Measurements from ENCODE around the gene CGREF1. TPM values are rescaled to one million over a fixed set of nuclear protein-coding genes. Genes with fewer than 3 reads are reported as not detected.

CGREF1 gene
- total RNA-seq, 1 experiment from 2014 or later = 18.7 TPM

DNA sequence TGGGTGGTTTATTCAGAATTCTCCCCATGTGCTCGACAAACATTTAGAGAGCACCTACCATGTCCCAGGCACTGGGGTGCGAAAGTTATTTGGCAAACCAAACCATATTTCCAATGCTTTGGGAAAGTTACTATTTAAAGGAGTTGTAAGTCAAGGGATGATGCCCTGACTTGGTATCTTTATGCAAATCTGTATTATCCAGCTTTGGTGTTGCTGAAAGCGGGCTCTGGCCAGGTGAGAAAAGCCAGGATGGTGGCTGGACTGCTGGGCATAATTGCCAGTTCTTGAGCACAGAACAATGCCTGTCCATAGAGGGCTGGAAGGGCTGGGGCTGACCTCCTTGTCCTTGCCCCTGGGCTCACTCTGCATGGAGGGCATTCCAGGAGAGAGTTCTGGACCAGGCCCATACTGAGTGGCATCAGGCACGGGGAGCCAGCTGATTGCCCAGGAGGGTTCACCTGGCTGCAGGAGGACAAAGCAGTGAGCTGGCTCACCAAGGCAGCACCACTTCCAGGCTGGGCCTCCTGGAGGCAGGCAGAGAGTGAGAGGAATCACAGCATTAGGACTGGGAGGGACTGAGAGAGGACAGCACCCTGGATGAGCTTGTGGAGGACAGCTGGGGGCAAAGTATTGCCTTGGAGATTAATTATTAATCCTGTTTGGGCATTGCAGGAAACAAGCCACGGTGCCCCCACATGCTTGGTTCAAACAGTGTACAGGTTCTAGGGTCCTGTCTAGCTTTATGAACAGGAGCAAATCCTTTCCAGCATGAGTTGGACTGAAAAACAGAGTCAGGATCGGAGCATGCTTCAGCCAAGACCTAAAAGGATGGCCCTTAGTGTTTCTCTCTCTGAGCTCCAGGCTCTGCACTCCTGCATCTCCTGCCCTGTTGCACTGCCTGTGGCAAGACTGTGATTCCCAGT lies 25.2 kb downstream of the CGREF1 start:
- Histone ChIP-seq H3K79me2 (ENCODE audit: low read length) (no peaks in the 10 kb centered on the region), H3K9me3 (ENCODE audit: low read length) (no peaks in the 10 kb centered on the region), H3K4me3 (ENCODE audit: low read length) (no peak overlapping the region), H3K36me3 (ENCODE audit: low read depth, low read length) (no peaks in the 10 kb centered on the region), H3K27me3 (ENCODE audit: low read length) (no peaks in the 10 kb centered on the region), H4K20me1 (ENCODE audit: low read length) (no peaks in the 10 kb centered on the region), H3K4me1 (ENCODE audit: insufficient read depth, low read length) (no peaks in the 10 kb centered on the region), H3K27ac (ENCODE audit: low read length) (no peak overlapping the region), H2AFZ (ENCODE audit: low read length) (no peak overlapping the region), H3K9me2 (replicated peaks; ENCODE audit: low read length) (no peaks in the 10 kb centered on the region), H3F3A (ENCODE audit: low read length, unreplicated experiment) (no peaks in the 10 kb centered on the region), H3K9ac (ENCODE audit: low read length) (no peak overlapping the region), H3K4me2 (ENCODE audit: low read length) (no peak overlapping the region)
- DNase-seq = no peak
- CTCF ChIA-PET = no interaction called here
- TF ChIP-seq EZH2 (IDR thresholded peaks at IDR 0.05; ENCODE audit: low read length, unreplicated experiment) (no peak), EZH2phosphoT487 (IDR thresholded peaks at IDR 0.05; ENCODE audit: borderline replicate concordance, low read length) (no peak)
- TF ChIP-seq, protein P1, sequence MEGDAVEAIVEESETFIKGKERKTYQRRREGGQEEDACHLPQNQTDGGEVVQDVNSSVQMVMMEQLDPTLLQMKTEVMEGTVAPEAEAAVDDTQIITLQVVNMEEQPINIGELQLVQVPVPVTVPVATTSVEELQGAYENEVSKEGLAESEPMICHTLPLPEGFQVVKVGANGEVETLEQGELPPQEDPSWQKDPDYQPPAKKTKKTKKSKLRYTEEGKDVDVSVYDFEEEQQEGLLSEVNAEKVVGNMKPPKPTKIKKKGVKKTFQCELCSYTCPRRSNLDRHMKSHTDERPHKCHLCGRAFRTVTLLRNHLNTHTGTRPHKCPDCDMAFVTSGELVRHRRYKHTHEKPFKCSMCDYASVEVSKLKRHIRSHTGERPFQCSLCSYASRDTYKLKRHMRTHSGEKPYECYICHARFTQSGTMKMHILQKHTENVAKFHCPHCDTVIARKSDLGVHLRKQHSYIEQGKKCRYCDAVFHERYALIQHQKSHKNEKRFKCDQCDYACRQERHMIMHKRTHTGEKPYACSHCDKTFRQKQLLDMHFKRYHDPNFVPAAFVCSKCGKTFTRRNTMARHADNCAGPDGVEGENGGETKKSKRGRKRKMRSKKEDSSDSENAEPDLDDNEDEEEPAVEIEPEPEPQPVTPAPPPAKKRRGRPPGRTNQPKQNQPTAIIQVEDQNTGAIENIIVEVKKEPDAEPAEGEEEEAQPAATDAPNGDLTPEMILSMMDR (conservative IDR thresholded peaks at IDR 0.05; ENCODE audit: low read depth, low read length) = no peak
- intact Hi-C loops (cut with micrococcal nuclease) = no loop called here
- BruUV-seq (replicated peaks) = no TSS peak
- no peak for ATAC-seq
- POLR2A ChIA-PET (ENCODE audit: unreplicated experiment) = no interaction called here

DNA sequence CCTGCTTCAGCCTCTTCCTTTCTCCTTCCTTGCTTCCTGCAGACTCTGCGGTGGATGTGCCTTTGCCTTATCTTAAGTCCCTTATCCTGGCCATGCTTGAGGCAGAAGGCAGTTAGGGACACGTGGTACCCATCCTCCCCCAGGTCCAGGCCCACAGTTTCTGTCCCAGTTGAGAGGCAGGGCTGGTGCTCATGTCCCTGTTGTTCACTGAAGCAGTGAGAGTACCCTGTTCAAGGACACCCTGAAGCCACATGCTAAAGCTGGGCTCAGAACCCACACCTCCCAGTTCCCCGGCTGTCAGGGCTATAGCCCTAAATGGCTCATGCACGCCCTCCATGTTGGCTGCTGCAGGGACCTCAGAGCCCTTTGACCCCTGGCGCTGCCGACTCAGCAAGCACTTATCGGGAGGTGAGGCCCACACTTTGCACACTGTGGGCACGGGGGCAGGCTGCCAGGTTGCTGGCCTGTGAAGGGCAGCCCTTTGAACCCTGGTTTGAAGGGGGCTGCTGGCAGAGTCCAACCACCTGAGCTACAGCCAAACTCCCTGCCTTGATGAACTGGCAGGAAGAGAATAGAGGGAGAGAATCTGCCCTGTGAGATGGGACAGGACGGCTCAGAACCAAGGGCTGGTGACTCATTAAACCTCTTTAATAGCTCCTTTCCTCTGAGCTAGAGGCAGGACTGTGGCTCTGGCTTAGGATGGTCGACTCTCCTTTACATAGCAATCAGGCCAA lies 26.1 kb downstream of the CGREF1 start:
- Histone ChIP-seq H3K79me2 (ENCODE audit: low read length) (no peaks in the 10 kb centered on the region), H3K4me3 (ENCODE audit: low read length) (no peak overlapping the region), H3K27ac (ENCODE audit: low read length) (no peak overlapping the region), H3K4me1 (ENCODE audit: insufficient read depth, low read length) (no peaks in the 10 kb centered on the region), H3K27me3 (ENCODE audit: low read length) (no peaks in the 10 kb centered on the region), H3F3A (ENCODE audit: low read length, unreplicated experiment) (no peaks in the 10 kb centered on the region), H3K9ac (ENCODE audit: low read length) (no peak overlapping the region), H3K9me2 (replicated peaks; ENCODE audit: low read length) (no peaks in the 10 kb centered on the region), H4K20me1 (ENCODE audit: low read length) (no peaks in the 10 kb centered on the region), H3K4me2 (ENCODE audit: low read length) (no peak overlapping the region), H2AFZ (ENCODE audit: low read length) (no peak overlapping the region), H3K9me3 (ENCODE audit: low read length) (no peaks in the 10 kb centered on the region), H3K36me3 (ENCODE audit: low read depth, low read length) (no peaks in the 10 kb centered on the region)
- CTCF ChIA-PET = no interaction called here
- TF ChIP-seq EZH2 (IDR thresholded peaks at IDR 0.05; ENCODE audit: low read length, unreplicated experiment) (no peak), EZH2phosphoT487 (IDR thresholded peaks at IDR 0.05; ENCODE audit: borderline replicate concordance, low read length) (no peak)
- TF ChIP-seq, protein P1 (conservative IDR thresholded peaks at IDR 0.05; ENCODE audit: low read depth, low read length) = no peak
- intact Hi-C loops (cut with micrococcal nuclease) = no loop called here
- ATAC-seq (peak; percentile 75), DNase-seq (no peak)
- POLR2A ChIA-PET (ENCODE audit: unreplicated experiment) = no interaction called here
- BruUV-seq (replicated peaks) = no TSS peak

Measured in PC-3 (cell line).